ENCODE measurements around the gene NUP35.

NUP35 gene

DNA sequence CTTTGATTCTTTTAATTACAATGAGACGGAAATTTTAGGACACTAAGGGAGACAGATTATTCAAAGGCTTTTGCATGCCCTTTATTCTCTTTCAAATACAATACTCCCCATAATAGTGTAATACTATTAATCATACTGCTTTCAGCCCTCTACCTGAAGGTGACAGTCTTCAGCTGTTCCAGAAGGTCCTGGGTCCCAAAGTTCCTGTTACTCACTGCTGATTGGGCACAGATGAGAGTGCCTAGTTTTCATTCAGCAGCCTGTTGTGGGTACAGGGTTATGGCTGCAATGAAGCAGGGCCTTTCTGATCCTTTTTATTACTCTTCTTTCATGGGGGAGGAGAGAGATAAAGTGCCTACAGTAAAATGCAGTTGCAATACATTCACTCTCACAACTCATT lies 80.2 kb downstream of the NUP35 start:
- FAIRE-seq (no peak), DNase-seq (ENCODE audit: insufficient read length, low spot score) (no peak)

DNA sequence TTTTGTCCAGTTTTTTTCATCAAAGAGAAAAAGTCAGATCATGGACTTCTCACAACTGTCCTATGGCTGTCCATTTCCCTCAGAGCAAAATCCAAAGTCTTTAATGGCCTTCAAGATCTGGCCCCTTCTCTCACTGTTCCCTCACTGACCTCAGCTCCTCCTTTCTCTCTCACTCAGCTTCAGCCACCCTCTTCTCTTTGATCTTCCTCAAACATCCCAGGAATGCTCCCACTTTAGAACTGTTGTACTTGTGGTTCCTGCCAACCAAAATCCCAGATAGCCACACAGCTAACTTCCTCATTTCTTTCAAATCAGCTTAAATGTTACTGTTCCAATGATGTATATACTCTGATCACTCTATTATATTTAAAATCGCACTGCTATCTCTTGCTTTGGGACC lies 82.9 kb downstream of the NUP35 start:
- FAIRE-seq = no peak
- DNase-seq (ENCODE audit: insufficient read length, low spot score) = no peak

GRCh38 chr2:183209395-183210028 lies 85.3 kb downstream of the NUP35 start:
- DNase-seq (ENCODE audit: insufficient read length, low spot score) = no peak
- FAIRE-seq = no peak
